ENCODE data around the gene FLNC. TPM values are rescaled to one million over a fixed set of nuclear protein-coding genes. Genes with fewer than 3 reads are reported as not detected.

FLNC gene
- total and polyA plus RNA-seq, 2 of the 4 experiments (the other 2 are of a cell fraction) = 116 to 154 TPM

GRCh38 chr7:128815289-128815942 is 14.8 kb upstream of the FLNC start:
- Histone ChIP-seq H4K20me1 (ENCODE audit: insufficient read depth, low read length) (no peaks in the 10 kb centered on the region), H2AFZ (replicated peaks; ENCODE audit: low read length, poor library complexity) (no peak overlapping the region), H3K27ac (ENCODE audit: insufficient read depth, low read length) (no peak overlapping the region), H2BK20ac (ENCODE audit: low read depth, low read length) (no peak overlapping the region), H3K18ac (ENCODE audit: low read depth, low read length) (no peak overlapping the region), H3K4me2 (ENCODE audit: low read depth, low read length) (no peak overlapping the region), H3K9me3 (ENCODE audit: control insufficient read depth, insufficient read depth, low read length) (no peaks in the 10 kb centered on the region), H4K8ac (ENCODE audit: low read depth in 2 of 2, low read length in 2 of 2) (no peak overlapping the region), H3K27me3 (ENCODE audit: control insufficient read depth, insufficient read depth, low read length) (no peaks in the 10 kb centered on the region), H3K4me3 (ENCODE audit: insufficient read depth, low read depth, low read length) (no peak overlapping the region), H3K23ac (ENCODE audit: low read depth, low read length) (no peak overlapping the region), H3K4me1 (ENCODE audit: control insufficient read depth, insufficient read depth, low read length) (peaks cover 5% of the 10 kb centered on the region), H2BK5ac (ENCODE audit: low read depth, low read length, poor library complexity, severe bottlenecking) (no peak overlapping the region), H3K9me1 (ENCODE audit: insufficient read depth, low read length) (peaks cover under 1% of the 10 kb centered on the region; the same call in 1 of the 2 replicates), H3K14ac (replicated peaks; ENCODE audit: low read depth, low read length) (no peak overlapping the region), H3K36me3 (ENCODE audit: control insufficient read depth, insufficient read depth, low read length) (no peaks in the 10 kb centered on the region), H2BK15ac (ENCODE audit: low read depth, low read length) (no peak overlapping the region), H3K4ac (ENCODE audit: low read depth, low read length) (no peak overlapping the region), H3K9ac (ENCODE audit: low read depth, low read length) (no peak overlapping the region), H3K79me1 (ENCODE audit: low read depth in 1 of 2, low read length in 2 of 2) (no peaks in the 10 kb centered on the region; a peak in 1 of 4 replicates), H2AK9ac (replicated peaks; ENCODE audit: low read depth, low read length, poor library complexity) (no peak overlapping the region), H2AK5ac (ENCODE audit: low read depth, low read length) (no peak overlapping the region), H4K5ac (ENCODE audit: low read depth, low read length) (no peak overlapping the region), H3K56ac (ENCODE audit: extremely low read depth, insufficient read depth, low read length) (no peak overlapping the region), H4K91ac (ENCODE audit: insufficient read depth, low read depth, low read length) (no peak overlapping the region), H2BK120ac (ENCODE audit: low read depth, low read length) (no peak overlapping the region)
- BruUV-seq (replicated peaks) = no TSS peak
- dilution Hi-C loops (cut with HindIII; ENCODE audit: low sequenced_read_pairs, unreplicated experiment) (no loop called here), intact Hi-C loops (cut with micrococcal nuclease) (no loop called here), in situ Hi-C loops (cut with MboI; ENCODE audit: low sequenced_read_pairs) (no loop called here)
- WGBS, 2 experiments (ENCODE audit: extremely low coverage in 2 of 2, insufficient read length in 1 of 2) = 100% methylated on average over 1 of the region's 7 CpGs; no CpG with 5 or more reads in 1 of the 2 experiments
- ChIA-PET CTCF (no interaction called here), POLR2A (ENCODE audit: unreplicated experiment) (interaction anchor here (0.6 kb wide), 1 partner anchor 15 kb away, joined by 3 read pairs; no protein-coding TSS in a partner anchor)
- TF ChIP-seq CHD1 (IDR thresholded peaks at IDR 0.05; ENCODE audit: low read depth, low read length) = no peak
- DNase-seq = no peak
- no peak for ATAC-seq (ENCODE audit: low read depth)

All from IMR-90 (cell line).